Fibroblast of the aortic adventitia (primary cell): ENCODE results near the gene BBS5. TPM values are rescaled to one million over a fixed set of nuclear protein-coding genes. Genes with fewer than 3 reads are reported as not detected.

Experiments
- DNase-seq: peaks from one replicate; pipeline ENCODE4 v3.0.0-alpha.2; 2010; ENCODE audit warnings: low read depth
- H3K4me3 ChIP-seq: 2 replicates; pipeline ENCODE4 v1.5.1; 2011; ENCODE audit warnings: low read depth, mild to moderate bottlenecking, control low read depth, low read length, moderate library complexity
- CTCF ChIP-seq: IDR thresholded peaks from 2 replicates; pipeline ENCODE4 v1.5.1; 2011; ENCODE audit warnings: mild to moderate bottlenecking, low read length, control low read depth, inconsistent platforms; ENCODE audit not compliant: insufficient read depth
- total RNA-seq: library from RNA; depleted of rRNA; stranded (reverse); fragments of >200 nt; gene quantifications from 2 replicates; pipeline ENCODE4 v1.2.3, GENCODE V29; 2012; ENCODE audit warnings: low replicate concordance

Gene BBS5
- total RNA-seq, 1 donor: 7.3 TPM

- no peak overlapping the region for H3K4me3 ChIP-seq
- DNase-seq: no peak
- no peak for TF ChIP-seq CTCF
Measured at GRCh38 chr2:169485650-169486138, 6.4 kb downstream of the BBS5 start.

DNA sequence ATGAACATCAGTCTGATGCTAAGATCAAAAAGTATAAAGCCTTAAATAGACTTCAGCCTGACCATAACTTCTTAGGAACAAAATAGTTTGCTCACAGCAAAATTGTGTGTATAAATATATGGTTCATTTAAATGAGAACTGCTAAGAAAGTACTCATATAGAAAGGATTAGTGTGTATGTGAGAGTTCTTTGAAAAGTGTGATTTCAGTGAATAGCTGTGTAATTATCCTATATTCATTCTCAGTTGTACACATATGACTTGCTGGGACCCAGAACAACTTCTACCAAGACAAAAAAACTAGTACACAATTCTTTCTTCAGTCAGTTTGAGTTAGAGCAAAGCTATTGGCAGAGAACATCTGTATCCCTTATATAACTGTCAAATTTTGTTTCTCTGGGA is 7.2 kb downstream of the BBS5 start:
- no peak for TF ChIP-seq CTCF
- no peak for DNase-seq
- no peak overlapping the region for H3K4me3 ChIP-seq

DNA sequence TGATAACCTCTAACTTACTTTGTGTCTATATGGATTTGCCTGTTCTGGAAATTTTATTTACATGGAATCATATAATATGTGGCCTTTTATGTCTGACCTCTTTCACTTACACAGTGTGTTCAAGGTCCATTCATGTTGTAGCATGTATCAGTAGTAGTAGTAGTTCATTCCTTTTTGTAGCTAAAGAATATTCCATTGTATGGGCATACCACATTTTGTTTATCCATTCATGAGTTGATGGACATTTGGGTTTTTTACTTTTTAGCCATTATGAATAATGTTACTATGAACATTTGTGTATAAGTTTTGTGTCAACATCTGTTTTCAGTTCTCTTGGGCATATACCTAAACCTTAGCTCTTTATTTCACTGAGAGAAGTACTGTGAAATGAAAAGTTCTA is 11.5 kb downstream of the BBS5 start:
- TF ChIP-seq CTCF: no peak
- H3K4me3 ChIP-seq: no peak overlapping the region
- DNase-seq: no peak

DNA sequence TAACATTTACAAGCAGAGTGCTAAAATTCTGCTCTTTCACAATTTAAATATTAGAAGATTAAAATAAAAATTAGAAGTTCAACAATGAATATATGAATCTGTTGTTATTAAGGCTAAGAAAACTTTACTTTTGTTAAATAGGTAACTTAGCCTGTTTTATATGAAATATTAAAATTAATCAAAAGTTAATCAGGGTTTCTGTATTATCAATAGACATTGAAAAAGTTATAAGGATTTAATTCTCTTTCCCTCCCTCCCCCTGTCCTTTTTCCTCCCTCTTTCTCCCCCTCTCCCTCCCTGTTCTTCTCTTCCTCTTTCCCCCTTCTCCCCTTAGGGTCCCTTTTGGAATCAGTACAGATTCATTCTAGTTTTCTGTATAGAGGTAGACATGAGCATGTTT is 12.1 kb downstream of the BBS5 start:
- DNase-seq: no peak
- TF ChIP-seq CTCF: no peak

GRCh38 chr2:169493360-169493759 is 14.1 kb downstream of the BBS5 start:
- H3K4me3 ChIP-seq: no peak overlapping the region
- no peak for TF ChIP-seq CTCF
- DNase-seq: no peak

More for the DNA sequence above, 12.1 kb downstream of the BBS5 start:
- no peak overlapping the region for H3K4me3 ChIP-seq

GRCh38 chr2:169495310-169495928 is 16.1 kb downstream of the BBS5 start:
- H3K4me3 ChIP-seq: no peak overlapping the region
- DNase-seq: no peak
- TF ChIP-seq CTCF: no peak

DNA sequence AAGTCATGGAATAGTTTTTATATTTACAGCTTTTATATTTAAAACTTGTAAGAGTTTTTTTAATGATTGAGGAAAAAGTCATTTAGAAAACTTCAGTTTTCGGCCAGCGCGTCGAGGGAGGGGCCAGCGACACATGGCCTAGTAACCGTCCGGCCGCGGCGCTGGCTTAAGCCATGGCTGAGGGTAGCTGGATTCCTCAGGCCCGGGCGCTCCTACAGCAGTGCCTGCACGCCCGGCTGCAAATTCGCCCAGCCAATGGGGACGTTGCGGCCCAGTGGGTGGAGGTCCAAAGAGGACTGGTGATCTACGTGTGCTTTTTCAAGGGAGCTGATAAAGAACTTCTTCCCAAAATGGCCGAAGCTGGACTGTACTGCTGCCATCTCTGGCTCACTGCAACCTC is 25.4 kb downstream of the BBS5 start:
- DNase-seq: no peak
- no peak for TF ChIP-seq CTCF
- no peak overlapping the region for H3K4me3 ChIP-seq
